ENCODE results near the gene PCDHB14.
"Not testable (repeated sequence)": the region's sequence is repeated elsewhere in the genome, so short reads cannot be mapped to it uniquely, and the experiment has no call there.

- TF ChIP-seq, protein P1, sequence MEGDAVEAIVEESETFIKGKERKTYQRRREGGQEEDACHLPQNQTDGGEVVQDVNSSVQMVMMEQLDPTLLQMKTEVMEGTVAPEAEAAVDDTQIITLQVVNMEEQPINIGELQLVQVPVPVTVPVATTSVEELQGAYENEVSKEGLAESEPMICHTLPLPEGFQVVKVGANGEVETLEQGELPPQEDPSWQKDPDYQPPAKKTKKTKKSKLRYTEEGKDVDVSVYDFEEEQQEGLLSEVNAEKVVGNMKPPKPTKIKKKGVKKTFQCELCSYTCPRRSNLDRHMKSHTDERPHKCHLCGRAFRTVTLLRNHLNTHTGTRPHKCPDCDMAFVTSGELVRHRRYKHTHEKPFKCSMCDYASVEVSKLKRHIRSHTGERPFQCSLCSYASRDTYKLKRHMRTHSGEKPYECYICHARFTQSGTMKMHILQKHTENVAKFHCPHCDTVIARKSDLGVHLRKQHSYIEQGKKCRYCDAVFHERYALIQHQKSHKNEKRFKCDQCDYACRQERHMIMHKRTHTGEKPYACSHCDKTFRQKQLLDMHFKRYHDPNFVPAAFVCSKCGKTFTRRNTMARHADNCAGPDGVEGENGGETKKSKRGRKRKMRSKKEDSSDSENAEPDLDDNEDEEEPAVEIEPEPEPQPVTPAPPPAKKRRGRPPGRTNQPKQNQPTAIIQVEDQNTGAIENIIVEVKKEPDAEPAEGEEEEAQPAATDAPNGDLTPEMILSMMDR (IDR thresholded peaks at IDR 0.05) = not testable (repeated sequence)
- TF ChIP-seq POLR2A (IDR thresholded peaks at IDR 0.05) = not testable (repeated sequence)
These were observed 45.5 kb upstream of the PCDHB14 start, which contains the start of gene PCDHB8 for GRCh38 chr5:141177577-141178191.

Data from tibial nerve (tissue), 3 donors.